Liver (tissue), 9 donors: ENCODE results near the gene PKHD1. TPM values are rescaled to one million over a fixed set of nuclear protein-coding genes. Genes with fewer than 3 reads are reported as not detected.

Experiments
- DNase-seq: peaks from one replicate; pipeline ENCODE4 v3.0.0-alpha.2; 2017; ENCODE audit warnings: low spot score
- H3K27ac ChIP-seq, 2 donors: one replicate each; pipeline ENCODE4 v1.7.0; 2013; ENCODE audit warnings: inconsistent platforms in 2 of 2, low read length in 2 of 2, control low read depth in 1 of 2, low read depth in 1 of 2, mild to moderate bottlenecking in 1 of 2
- H3K27me3 ChIP-seq, 4 donors: one replicate each; pipeline versions ENCODE4 v1.6.1 to v1.7.0; 2013; ENCODE audit warnings: low read length in 3 of 4, inconsistent platforms in 1 of 4, mild to moderate bottlenecking in 1 of 4, moderate library complexity in 1 of 4; ENCODE audit not compliant: control insufficient read depth in 4 of 4, insufficient read depth in 4 of 4
- H3K36me3 ChIP-seq, 4 donors: one replicate each; pipeline versions ENCODE4 v1.6.1 to v1.7.0; 2013; ENCODE audit warnings: low read length in 3 of 4, mild to moderate bottlenecking in 3 of 4, low read depth in 1 of 4, moderate library complexity in 1 of 4; ENCODE audit not compliant: control insufficient read depth in 4 of 4, insufficient read depth in 3 of 4
- H3K4me1 ChIP-seq, 4 donors: one replicate each; pipeline versions ENCODE4 v1.6.1 to v1.7.0; 2013; ENCODE audit warnings: low read length in 3 of 4, mild to moderate bottlenecking in 3 of 4, moderate library complexity in 1 of 4; ENCODE audit not compliant: control insufficient read depth in 4 of 4, insufficient read depth in 4 of 4
- H3K4me3 ChIP-seq, 3 donors: one replicate each; pipeline versions ENCODE4 v1.6.1 to v1.7.0; 2013; ENCODE audit warnings: low read length in 3 of 3, control low read depth in 1 of 3, low read depth in 1 of 3, mild to moderate bottlenecking in 1 of 3
- H3K9ac ChIP-seq, 2 donors: one replicate each; pipeline ENCODE4 v1.7.0; 2013; ENCODE audit warnings: low read length in 2 of 2, mild to moderate bottlenecking in 2 of 2, moderate library complexity in 2 of 2, control low read depth in 1 of 2, low read depth in 1 of 2
- H3K9me3 ChIP-seq, 4 donors: one replicate each; pipeline versions ENCODE4 v1.6.1 to v1.7.0; 2013; ENCODE audit warnings: low read length in 3 of 4; ENCODE audit not compliant: control insufficient read depth in 4 of 4
- ATF3 ChIP-seq: IDR thresholded peaks from 2 replicates; pipeline ENCODE4 v1.6.1; 2016; ENCODE audit warnings: antibody characterized with exemption
- EGR1 ChIP-seq, 2 donors: IDR thresholded peaks; 2 replicates each; pipeline ENCODE4 v1.6.1; 2016 to 2018; ENCODE audit warnings: antibody characterized with exemption in 2 of 2, low read depth in 2 of 2
- FOXA1 ChIP-seq: IDR thresholded peaks from 2 replicates; pipeline ENCODE4 v1.6.1; 2016; ENCODE audit warnings: antibody characterized with exemption
- FOXA2 ChIP-seq: IDR thresholded peaks from 2 replicates; pipeline ENCODE4 v1.6.1; 2016; ENCODE audit warnings: antibody characterized with exemption
- GABPA ChIP-seq, 2 donors: IDR thresholded peaks in 1 of 2; conservative IDR thresholded peaks in 1 of 2; 2 replicates each; pipeline ENCODE4 v1.6.1; 2016; ENCODE audit warnings: antibody characterized with exemption in 2 of 2, mild to moderate bottlenecking in 1 of 2, moderate library complexity in 1 of 2
- HNF4A ChIP-seq, 2 donors: conservative IDR thresholded peaks; 2 replicates each; pipeline ENCODE4 v1.6.1; 2016; ENCODE audit warnings: antibody characterized with exemption in 2 of 2, mild to moderate bottlenecking in 2 of 2
- HNF4G ChIP-seq: IDR thresholded peaks from 2 replicates; pipeline ENCODE4 v1.6.1; 2016; ENCODE audit warnings: antibody characterized with exemption
- JUND ChIP-seq, 2 donors: IDR thresholded peaks; 2 replicates each; pipeline ENCODE4 v1.6.1; 2016; ENCODE audit warnings: antibody characterized with exemption in 2 of 2
- MAX ChIP-seq: IDR thresholded peaks from 2 replicates; pipeline ENCODE4 v1.6.1; 2016; ENCODE audit warnings: antibody characterized with exemption
- NR2F2 ChIP-seq: IDR thresholded peaks from 2 replicates; pipeline ENCODE4 v1.6.1; 2016; ENCODE audit warnings: antibody characterized with exemption
- RAD21 ChIP-seq, 2 donors: IDR thresholded peaks; 2 replicates each; pipeline ENCODE4 v1.6.1; 2016; ENCODE audit warnings: antibody characterized with exemption in 2 of 2, mild to moderate bottlenecking in 2 of 2
- REST ChIP-seq: IDR thresholded peaks from 2 replicates; pipeline ENCODE4 v1.6.1; 2016; ENCODE audit warnings: antibody characterized with exemption, mild to moderate bottlenecking
- RXRA ChIP-seq, 2 donors: IDR thresholded peaks; 2 replicates each; pipeline ENCODE4 v1.6.1; 2017 to 2018; ENCODE audit warnings: antibody characterized with exemption in 2 of 2, mild to moderate bottlenecking in 1 of 2
- SP1 ChIP-seq: IDR thresholded peaks from 2 replicates; pipeline ENCODE4 v1.6.1; 2018; ENCODE audit warnings: antibody characterized with exemption, mild to moderate bottlenecking
- TAF1 ChIP-seq: conservative IDR thresholded peaks from 2 replicates; pipeline ENCODE4 v1.6.1; 2016; ENCODE audit warnings: antibody characterized with exemption, mild to moderate bottlenecking
- YY1 ChIP-seq: IDR thresholded peaks from 2 replicates; pipeline ENCODE4 v1.6.1; 2016; ENCODE audit warnings: antibody characterized with exemption, mild to moderate bottlenecking
- WGBS: extraction: QIAGEN DNeasy Blood & Tissue Kit; methylation state at CpG from one replicate; pipeline ENCODE4 v1.1.7; 2013; 5-methylcytosine and 5-hydroxymethylcytosine counted together
- polyA plus RNA-seq, 2 donors: library from polyadenylated mRNA; stranded (reverse) in 1 of 2; unstranded in 1 of 2; fragments of 200-250 nt in 1 of 2; fragments of >200 nt in 1 of 2; fragmentation: Nextera tagmentation in 1 of 2; extraction: Ambion mirVana in 1 of 2; gene quantifications; one replicate each; pipeline versions ENCODE4 v1.2.1 to v1.2.3, GENCODE V29; 2013 to 2015
- total RNA-seq, 2 donors: library from RNA; depleted of rRNA; stranded (reverse); fragments of >200 nt; gene quantifications; one replicate each; pipeline ENCODE4 v1.2.3, GENCODE V29; 2014
- TF ChIP-seq, protein P1 (sequence below): fragments of 150-350 bp; IDR thresholded peaks from 2 replicates; pipeline ENCODE4 v1.5.1; 2017; ENCODE audit warnings: improper control_type of control experiment, low read depth, low read length; ENCODE audit not compliant: missing input control
- TF ChIP-seq, protein P2 (sequence below): IDR thresholded peaks from 2 replicates; pipeline ENCODE4 v1.6.1; 2016; ENCODE audit warnings: antibody characterized with exemption
- donor health status: healthy.
- donor health status: healthy.
- donor health status: healthy.
- donor health status: healthy.
- donor health status: healthy.

Gene PKHD1
- total and polyA plus RNA-seq, 4 donors, result 0.45 to 10.6 (median 3.2) TPM

DNA sequence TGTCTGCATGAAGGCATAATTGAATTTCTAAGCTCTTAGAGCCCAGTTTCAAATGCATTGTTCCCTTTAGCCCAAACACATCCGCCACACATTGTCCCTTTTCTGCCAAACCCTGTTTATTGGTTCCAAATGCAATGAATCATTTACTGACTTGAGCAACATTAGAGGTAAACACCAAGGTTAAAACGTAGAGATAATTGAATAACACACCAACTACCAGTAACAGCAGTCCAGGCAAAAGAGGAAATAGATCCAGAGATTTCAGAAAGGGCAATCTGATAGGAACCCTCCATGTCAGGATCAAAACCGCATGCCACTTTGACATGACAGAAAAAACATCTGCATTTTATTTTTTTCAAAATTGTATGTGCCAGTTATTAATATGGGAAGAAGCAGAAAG is 114.8 kb downstream of the PKHD1 start:
- H3K27me3 ChIP-seq, result no peaks in the 10 kb centered on the region
- H3K4me3 ChIP-seq, result no peak overlapping the region
- no peak overlapping the region for H3K9ac ChIP-seq
- H3K36me3 ChIP-seq, result no peaks in the 10 kb centered on the region
- H3K27ac ChIP-seq, result peak overlapping the region in 1 of 2 donors; percentile 36
- DNase-seq, result no peak
- no peaks in the 10 kb centered on the region for H3K4me1 ChIP-seq
- 24% methylated on average over 3 of the region's 3 CpGs for WGBS
- peak; percentile 81 for TF ChIP-seq MAX
- peak in 1 of 2 donors; percentile 41 for TF ChIP-seq RAD21 (IDR thresholded peaks at IDR 0.05)
- no peak for TF ChIP-seq ATF3
- TF ChIP-seq YY1, result peak; percentile 82
- TF ChIP-seq HNF4G, result no peak
- peak in 1 of 2 donors; percentile 88 for TF ChIP-seq JUND (IDR thresholded peaks at IDR 0.05)
- peak in 1 of 2 donors; percentile 32 for TF ChIP-seq EGR1 (IDR thresholded peaks at IDR 0.05; ENCODE audit: low read depth in 2 of 2)
- peak in 1 of 2 donors; percentile 73 for TF ChIP-seq HNF4A (conservative IDR thresholded peaks at IDR 0.05)
- TF ChIP-seq, protein P1, sequence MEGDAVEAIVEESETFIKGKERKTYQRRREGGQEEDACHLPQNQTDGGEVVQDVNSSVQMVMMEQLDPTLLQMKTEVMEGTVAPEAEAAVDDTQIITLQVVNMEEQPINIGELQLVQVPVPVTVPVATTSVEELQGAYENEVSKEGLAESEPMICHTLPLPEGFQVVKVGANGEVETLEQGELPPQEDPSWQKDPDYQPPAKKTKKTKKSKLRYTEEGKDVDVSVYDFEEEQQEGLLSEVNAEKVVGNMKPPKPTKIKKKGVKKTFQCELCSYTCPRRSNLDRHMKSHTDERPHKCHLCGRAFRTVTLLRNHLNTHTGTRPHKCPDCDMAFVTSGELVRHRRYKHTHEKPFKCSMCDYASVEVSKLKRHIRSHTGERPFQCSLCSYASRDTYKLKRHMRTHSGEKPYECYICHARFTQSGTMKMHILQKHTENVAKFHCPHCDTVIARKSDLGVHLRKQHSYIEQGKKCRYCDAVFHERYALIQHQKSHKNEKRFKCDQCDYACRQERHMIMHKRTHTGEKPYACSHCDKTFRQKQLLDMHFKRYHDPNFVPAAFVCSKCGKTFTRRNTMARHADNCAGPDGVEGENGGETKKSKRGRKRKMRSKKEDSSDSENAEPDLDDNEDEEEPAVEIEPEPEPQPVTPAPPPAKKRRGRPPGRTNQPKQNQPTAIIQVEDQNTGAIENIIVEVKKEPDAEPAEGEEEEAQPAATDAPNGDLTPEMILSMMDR, result no peak
- no peak for TF ChIP-seq NR2F2
- TF ChIP-seq SP1, result peak; percentile 48
- TF ChIP-seq RXRA (IDR thresholded peaks at IDR 0.05), result peak in 1 of 2 donors; percentile 86
- peak; percentile 85 for TF ChIP-seq FOXA2
- no peak for TF ChIP-seq TAF1
- TF ChIP-seq, protein P2, sequence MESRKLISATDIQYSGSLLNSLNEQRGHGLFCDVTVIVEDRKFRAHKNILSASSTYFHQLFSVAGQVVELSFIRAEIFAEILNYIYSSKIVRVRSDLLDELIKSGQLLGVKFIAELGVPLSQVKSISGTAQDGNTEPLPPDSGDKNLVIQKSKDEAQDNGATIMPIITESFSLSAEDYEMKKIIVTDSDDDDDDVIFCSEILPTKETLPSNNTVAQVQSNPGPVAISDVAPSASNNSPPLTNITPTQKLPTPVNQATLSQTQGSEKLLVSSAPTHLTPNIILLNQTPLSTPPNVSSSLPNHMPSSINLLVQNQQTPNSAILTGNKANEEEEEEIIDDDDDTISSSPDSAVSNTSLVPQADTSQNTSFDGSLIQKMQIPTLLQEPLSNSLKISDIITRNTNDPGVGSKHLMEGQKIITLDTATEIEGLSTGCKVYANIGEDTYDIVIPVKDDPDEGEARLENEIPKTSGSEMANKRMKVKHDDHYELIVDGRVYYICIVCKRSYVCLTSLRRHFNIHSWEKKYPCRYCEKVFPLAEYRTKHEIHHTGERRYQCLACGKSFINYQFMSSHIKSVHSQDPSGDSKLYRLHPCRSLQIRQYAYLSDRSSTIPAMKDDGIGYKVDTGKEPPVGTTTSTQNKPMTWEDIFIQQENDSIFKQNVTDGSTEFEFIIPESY, result peak; percentile 58
- peak; percentile 87 for TF ChIP-seq FOXA1
- TF ChIP-seq REST, result peak; percentile 43
- peak in 1 of 2 donors; percentile 51 for TF ChIP-seq GABPA (IDR thresholded peaks at IDR 0.05 in 1 of 2, conservative IDR thresholded peaks at IDR 0.05 in 1 of 2)
- H3K9me3 ChIP-seq, result no peaks in the 10 kb centered on the region
